Breast epithelium (tissue), 3 donors: ENCODE results near the gene KDSR.

ENCODE experiments used
- CTCF ChIP-seq, 3 donors: fragments of 450-650 bp; IDR thresholded peaks; one replicate each; pipeline ENCODE4 v1.5.1; 2016 to 2017; ENCODE audit warnings: antibody characterized with exemption in 3 of 3, mild to moderate bottlenecking in 3 of 3, moderate library complexity in 3 of 3
- POLR2A ChIP-seq: fragments of 450-650 bp; IDR thresholded peaks from one replicate; pipeline ENCODE4 v1.6.1; 2016; ENCODE audit warnings: antibody characterized with exemption, mild to moderate bottlenecking, moderate library complexity

DNA sequence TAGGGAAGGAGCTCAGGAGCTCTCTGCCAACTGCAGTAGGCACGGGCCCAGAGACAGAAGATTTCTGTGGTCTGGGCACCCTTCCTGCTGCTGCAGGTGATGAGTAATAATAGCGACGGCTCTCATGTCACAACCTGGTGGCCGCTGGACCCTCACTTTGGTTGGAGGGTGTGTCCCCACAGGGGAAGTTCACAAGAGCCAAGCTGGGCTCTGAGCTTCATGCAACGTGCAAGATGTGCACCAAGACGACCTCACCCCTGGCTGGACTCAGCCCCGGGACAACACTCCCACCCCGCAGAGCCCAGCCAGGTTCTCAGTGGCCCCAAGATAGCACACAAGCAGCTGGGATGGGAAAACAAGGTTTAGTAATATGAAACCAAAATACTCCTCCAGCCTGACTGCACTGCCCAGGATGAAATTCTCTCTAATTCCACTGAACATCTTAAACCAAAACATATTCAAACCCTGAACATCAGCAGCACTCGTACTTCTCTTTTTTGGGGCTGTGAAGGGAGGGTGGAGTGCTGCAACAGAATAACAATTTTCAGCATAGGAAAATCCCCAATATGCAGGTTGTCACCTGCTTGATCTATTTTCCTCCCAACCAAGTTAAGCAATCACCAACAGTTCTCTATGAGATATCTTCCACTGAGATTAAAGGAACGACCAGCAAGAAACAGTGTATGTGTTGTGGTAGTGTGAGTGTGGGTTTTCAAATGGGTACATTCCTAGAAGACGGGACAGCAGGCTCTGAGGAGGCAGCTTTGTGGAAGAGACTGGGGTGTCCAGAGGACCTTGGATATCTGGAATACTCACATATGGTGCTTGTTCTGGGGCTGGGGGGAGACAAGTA is 73.9 kb downstream of the KDSR start:
- TF ChIP-seq CTCF (IDR thresholded peaks at IDR 0.05) (no peak), POLR2A (no peak)
